LNCaP clone FGC (cell line): Measurements from ENCODE around the gene PHB1.

Experiments
- DNase-seq: peaks from one replicate; pipeline ENCODE4 v3.0.0-alpha.2; 2011; ENCODE audit warnings: low read depth
- H3K4me3 ChIP-seq: 2 replicates; pipeline ENCODE4 v1.5.1; 2011; ENCODE audit warnings: mild to moderate bottlenecking, low read depth, low read length, control low read depth
- CTCF ChIP-seq: IDR thresholded peaks from 2 replicates; pipeline ENCODE4 v1.5.1; 2012; ENCODE audit warnings: mild to moderate bottlenecking; ENCODE audit not compliant: control insufficient read depth, insufficient read depth; ENCODE audit errors: extremely low read depth

Gene PHB1

GRCh38 chr17:49450181-49450580 lies 35.5 kb upstream of the PHB1 start:
- DNase-seq = no peak
- no peak for TF ChIP-seq CTCF

GRCh38 chr17:49447628-49448302 lies 33.1 kb upstream of the PHB1 start:
- no peak for TF ChIP-seq CTCF
- DNase-seq = no peak

More at GRCh38 chr17:49450181-49450580, 35.5 kb upstream of the PHB1 start:
- no peak overlapping the region for H3K4me3 ChIP-seq

GRCh38 chr17:49445591-49445990 lies 30.9 kb upstream of the PHB1 start:
- TF ChIP-seq CTCF = no peak
- no peak for DNase-seq
- no peak overlapping the region for H3K4me3 ChIP-seq

More at GRCh38 chr17:49447628-49448302, 33.1 kb upstream of the PHB1 start:
- H3K4me3 ChIP-seq = no peak overlapping the region

- no peak overlapping the region for H3K4me3 ChIP-seq
- no peak for DNase-seq
- no peak for TF ChIP-seq CTCF
Observed at GRCh38 chr17:49444384-49444783, 29.7 kb upstream of the PHB1 start.

- no peak for TF ChIP-seq CTCF
- H3K4me3 ChIP-seq = no peak overlapping the region
- no peak for DNase-seq
Observed at GRCh38 chr17:49443862-49444261, 29.2 kb upstream of the PHB1 start.

GRCh38 chr17:49442041-49442440 lies 27.4 kb upstream of the PHB1 start:
- DNase-seq = no peak
- no peak for TF ChIP-seq CTCF
- H3K4me3 ChIP-seq = no peak overlapping the region

- TF ChIP-seq CTCF = no peak
- H3K4me3 ChIP-seq = no peak overlapping the region
- DNase-seq = no peak
Observed at GRCh38 chr17:49441578-49441977, 26.9 kb upstream of the PHB1 start.
